CD4-positive, alpha-beta T cell treated with Interleukin-15 for 1 hour (primary cell): ENCODE results near the gene TPO.
"Not testable (repeated sequence)": the region's sequence is repeated elsewhere in the genome, so short reads cannot be mapped to it uniquely, and the experiment has no call there.

Experiments
- DNase-seq: peaks from one replicate; pipeline ENCODE4 v3.0.0-alpha.2; 2020

The TPO gene

GRCh38 chr2:1413156-1413710, at the start of gene TPO:
TPO (plus strand) TSS chr2:1413463; CDS start chr2:1414409, 946 bp downstream.
- no peak for DNase-seq

GRCh38 chr2:1366546-1367134, 46.6 kb upstream of the TPO start:
- DNase-seq = no peak

- no peak for DNase-seq
These were observed 45.7 kb upstream of the TPO start for GRCh38 chr2:1367601-1368000.

DNA sequence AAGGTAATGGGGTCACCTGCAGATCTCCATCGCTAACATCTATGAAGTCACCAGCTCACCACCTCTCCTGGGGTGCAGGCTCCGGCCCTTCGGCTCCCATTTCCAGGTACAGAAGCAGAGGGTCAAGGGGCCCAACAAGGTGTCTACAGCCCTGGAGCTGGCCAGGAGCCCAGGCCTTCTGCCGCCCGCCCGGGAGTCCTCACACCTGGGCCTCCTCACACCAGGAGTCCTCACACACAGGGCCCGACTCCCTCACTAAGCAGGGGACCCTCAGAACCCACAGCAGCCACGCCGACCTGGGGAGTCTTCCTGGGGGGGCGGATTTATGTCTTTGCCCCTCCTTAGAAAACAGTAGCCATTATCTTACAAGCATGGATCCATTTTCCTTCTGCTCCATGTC, 43.4 kb upstream of the TPO start:
- no peak for DNase-seq

GRCh38 chr2:1370461-1370860, 42.8 kb upstream of the TPO start:
- DNase-seq = no peak

DNA sequence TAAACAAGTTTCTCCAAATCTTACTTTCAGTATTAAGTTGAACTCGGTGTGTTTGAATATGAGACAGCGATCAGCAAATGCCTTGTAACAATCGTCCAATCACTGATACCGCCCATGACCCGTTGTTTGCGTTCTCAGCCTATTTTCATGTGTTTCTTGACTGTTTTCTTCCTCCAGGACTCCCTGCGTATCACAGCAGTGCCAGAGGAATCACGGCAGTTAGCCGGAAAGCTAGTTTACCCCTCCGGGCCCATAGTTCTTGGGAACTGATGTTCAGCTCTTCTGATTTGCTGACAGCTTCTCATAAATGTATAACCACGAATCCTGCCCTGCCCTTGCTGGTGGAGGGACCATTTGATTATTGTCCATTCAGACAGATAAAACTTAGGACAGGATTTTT, 42.2 kb upstream of the TPO start:
- no peak for DNase-seq

GRCh38 chr2:1373830-1374229, 39.4 kb upstream of the TPO start:
- no peak for DNase-seq

GRCh38 chr2:1374287-1374686, 39.0 kb upstream of the TPO start:
- DNase-seq = no peak

- DNase-seq = no peak
These were observed 37.5 kb upstream of the TPO start for GRCh38 chr2:1375794-1376193.

DNA sequence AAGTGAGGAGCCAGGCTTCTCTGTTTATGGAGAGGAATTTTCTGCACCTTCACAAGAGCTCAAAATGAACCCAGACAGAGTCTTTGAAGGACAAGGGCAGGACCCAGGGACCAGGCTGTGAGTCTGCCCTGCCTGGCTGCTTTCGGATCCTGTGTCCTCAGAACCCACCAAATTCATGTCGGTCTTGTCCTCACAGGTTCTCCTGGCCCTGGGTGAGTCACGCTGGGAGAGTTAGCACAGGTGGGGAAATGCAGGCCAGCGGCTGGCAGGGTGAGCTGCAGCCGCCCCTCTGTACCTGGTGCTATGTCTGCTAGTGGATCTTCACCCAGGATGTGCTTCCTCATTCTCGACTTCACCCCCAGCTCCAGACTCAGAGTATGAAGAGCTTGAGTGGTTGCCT, 35.8 kb upstream of the TPO start:
- DNase-seq = no peak

DNA sequence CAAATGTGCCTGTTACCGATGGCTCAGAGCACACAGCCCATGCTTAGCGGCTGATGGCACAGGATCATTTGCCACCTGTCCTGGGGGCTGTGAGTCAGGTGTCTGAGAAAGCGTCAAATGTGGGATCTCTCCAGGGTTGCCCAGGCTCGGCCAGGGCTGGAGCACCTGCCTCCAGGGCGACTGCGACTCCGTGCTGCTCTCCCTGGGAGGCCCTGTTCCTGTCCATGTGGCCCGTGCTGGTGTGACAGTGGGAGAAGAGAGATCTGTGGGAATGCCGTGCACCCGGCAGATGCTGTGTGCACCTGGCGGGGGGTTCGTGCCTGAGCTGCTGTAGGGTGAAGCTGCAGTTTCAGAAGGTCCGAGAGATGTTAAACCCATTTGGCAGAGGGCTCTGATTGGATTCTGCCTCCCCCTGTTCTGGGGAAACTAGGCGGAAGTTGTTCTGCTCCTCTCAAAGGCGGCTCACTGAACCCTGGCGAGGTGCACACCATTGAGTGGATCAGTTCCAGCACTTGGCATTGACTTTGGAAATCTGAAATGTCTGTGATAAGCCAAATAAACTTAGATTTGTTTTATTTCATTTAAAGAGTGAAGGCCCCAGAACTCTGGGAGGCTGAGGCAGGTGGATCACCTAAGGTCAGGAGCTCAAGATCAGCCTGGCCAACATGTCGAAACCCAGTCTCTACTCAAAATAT, 34.7 kb upstream of the TPO start:
- DNase-seq = no peak

DNA sequence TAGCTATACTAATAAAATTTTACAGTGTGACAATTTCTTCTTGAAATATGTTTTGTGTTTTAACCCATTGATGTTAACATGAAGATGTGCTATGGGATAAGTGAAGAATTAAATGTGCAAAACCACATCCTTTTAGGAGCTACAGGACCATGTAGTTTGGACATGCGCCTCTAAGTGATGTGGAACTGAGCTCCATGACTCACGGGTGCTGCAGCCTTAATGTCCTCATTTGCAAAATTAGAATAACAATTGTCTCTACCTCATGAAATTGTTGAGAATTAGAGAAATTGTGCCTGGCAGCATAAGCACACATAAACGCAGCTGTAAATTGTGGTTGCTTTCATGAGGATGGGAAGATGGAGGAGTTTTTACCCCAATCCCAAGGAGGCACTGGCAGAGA, 31.6 kb upstream of the TPO start:
- DNase-seq = no peak

DNA sequence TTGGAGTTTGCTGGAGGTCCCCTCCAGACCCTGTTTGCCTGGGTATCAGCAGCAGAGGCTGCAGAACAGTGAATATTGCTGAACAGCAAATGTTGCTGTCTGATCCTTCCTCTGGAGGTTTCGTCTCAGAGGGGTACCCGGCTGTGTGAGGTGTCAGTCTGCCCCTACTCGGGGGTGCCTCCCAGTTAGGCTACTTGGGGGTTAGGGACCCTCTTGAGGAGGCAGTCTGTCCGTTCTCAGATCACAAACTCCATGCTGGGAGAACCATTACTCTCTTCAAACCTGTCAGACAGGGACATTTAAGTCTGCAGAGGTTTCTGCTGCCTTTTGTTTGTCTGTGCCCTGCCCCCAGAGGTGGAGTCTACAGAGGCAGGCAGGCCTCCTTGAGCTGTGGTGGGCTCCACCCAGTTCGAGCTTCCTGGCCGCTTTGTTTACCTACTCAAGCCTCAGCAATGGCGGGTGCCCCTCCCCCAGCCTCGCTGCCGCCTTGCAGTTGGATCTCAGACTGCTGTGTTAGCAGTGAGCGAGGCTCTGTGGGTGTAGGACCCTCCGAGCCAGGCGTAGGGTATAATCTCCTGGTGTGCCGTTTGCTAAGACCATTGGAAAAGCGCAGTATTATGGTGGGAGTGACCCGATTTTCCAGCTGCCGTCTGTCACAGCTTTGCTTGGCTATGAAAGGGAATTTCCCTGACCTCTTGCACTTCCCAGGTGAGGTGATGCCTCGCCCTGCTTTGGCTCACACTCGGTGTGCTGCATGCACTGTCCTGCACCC, 25.1 kb upstream of the TPO start:
- not testable (repeated sequence) for DNase-seq

GRCh38 chr2:1390118-1390517, 23.1 kb upstream of the TPO start:
- not testable (repeated sequence) for DNase-seq

DNA sequence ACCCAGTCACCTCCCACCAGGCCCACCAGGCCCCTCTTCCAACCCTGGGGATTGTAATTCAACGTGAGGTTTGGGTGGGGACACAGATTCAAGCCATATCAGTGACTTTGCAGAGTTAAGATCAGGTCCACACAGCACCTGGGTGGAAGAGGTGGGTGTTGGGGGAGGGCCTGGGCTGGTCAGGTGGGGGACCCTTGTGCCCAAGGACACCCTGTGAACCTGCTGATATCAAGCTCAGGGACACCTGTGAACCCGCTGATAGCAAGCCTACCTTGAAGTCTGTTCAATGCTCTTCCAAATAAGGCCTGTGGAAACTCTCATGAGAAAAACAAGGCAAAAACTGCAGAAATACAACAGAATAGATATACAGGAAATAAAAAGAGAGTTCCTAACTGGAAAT, 19.9 kb upstream of the TPO start:
- DNase-seq = no peak

GRCh38 chr2:1394709-1395408, 18.4 kb upstream of the TPO start:
- DNase-seq = no peak

DNA sequence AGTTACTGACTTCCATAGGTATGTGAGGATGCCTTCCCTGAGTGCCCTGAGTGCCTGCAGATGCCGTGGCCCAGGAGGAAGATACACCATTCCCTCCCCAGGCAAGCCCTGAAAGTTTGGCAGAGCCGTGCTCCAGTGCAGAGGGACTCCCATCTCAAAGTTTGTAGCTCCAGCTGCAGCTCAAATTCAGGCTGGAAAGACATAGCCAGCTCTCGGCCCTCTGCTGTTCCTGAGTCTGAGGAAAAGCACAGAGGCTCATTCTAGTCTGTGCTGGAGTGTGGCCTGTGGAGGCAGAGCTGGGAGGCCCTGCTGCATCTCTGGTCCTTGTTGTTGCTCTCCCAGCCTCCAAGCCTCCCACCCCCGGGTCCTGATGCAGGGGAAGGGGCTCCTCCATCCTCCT, 15.9 kb upstream of the TPO start:
- DNase-seq = no peak

DNA sequence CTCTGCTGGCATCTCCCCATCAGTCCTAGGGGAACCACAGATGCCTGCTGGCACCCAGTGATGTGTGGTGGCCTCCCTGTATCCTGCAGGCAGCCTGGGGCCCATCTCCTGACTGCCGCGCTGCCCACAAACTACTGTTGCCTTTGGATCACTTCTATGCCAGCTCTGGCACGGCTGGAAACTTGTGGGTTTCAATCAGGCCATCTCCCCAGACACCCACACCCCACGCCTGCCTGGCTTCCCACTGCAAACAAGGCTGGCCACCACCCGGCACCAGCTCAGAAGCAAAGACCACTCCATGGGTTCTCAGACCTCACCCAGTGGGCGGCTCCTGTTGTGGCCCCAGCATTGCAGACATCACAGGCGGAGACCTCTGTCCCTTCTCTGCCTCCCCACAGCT, 15.1 kb upstream of the TPO start:
- DNase-seq = no peak

GRCh38 chr2:1400943-1401735, 12.1 kb upstream of the TPO start:
- DNase-seq = no peak

DNA sequence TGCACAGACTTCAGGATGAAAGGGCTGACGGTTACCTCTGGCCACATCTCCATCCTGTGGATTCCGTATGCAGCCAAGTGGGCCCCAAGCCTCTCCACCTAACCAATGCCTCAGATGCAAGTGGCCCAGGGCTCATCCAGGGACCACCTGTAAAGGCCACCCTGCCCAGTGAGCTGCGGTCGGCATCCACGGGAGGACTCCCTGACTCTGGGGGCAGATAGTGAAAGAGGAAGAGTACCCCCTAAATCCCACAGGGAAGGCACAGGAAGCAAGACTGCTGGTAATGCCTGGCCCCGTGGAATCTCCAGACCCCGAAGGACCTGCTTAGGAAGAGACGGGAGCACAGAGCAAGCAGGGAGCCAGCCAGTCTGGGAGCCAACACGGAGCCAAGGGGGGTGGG, 11.2 kb upstream of the TPO start:
- DNase-seq = no peak

DNA sequence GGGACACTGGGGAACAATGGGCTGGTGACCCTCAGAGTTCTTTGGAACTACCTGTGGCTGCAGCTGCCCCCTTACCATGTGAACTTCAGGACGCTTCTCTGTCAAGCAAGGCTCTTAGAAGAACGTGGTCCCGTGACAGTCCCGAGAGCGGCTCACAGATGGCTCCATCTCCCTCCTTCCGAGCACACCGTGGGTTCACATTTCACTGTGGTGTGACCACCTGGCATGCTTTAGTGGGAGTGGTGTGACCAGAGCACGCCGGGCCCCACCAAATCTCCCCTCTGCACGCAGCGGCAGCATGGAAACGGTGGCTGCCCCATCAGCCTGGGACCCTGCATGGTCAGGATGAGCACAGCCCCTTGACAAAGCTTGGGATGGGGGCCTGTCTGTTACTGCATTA, 9.7 kb upstream of the TPO start:
- no peak for DNase-seq

DNA sequence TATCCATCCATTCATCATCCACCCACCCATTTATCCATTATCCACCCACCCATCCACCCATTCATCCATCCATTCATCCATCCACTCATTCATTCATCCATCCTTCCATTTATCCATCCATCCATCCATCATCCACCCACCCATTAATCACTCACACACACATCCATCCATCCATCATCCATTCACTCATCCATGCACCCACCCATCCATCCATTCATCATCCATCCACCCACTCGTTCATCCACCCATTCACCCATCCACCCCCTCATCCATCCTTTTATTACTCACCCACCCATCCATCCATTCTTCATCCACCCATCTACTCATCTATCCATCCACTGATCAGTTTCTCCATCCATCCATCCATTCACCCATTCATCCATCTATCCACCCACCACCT, 8.1 kb upstream of the TPO start:
- DNase-seq = no peak

- no peak for DNase-seq
These were observed 7.3 kb upstream of the TPO start for GRCh38 chr2:1405967-1406366.
